Left renal pelvis (tissue), 4 donors: ENCODE measurements around the gene HNF1A. TPM values are rescaled to one million over a fixed set of nuclear protein-coding genes. Genes with fewer than 3 reads are reported as not detected.
A peak's percentile ranks its signal among the peaks of the same experiment; 100 is the strongest.

Experiments
- DNase-seq, 4 donors: peaks; one replicate each; pipeline ENCODE4 v3.0.0-alpha.2; 2013; ENCODE audit warnings: low read depth in 4 of 4, low spot score in 3 of 4
- polyA plus RNA-seq, 4 donors: library from polyadenylated mRNA; unstranded; fragments of 120-200 nt; gene quantifications; one replicate each; pipeline ENCODE4 v1.2.1, GENCODE V29; 2013; ENCODE audit not compliant: insufficient read length in 4 of 4

Gene HNF1A
- polyA plus RNA-seq, 4 donors: 0.22 to 20.9 (median 11.1) TPM

- no peak for DNase-seq
Measured at GRCh38 chr12:121005346-121005815, 27.0 kb downstream of the HNF1A start.

- no peak for DNase-seq
Measured at GRCh38 chr12:121008347-121009098, 30.2 kb downstream of the HNF1A start.

GRCh38 chr12:121009741-121010140, 31.4 kb downstream of the HNF1A start:
- no peak for DNase-seq

GRCh38 chr12:121010860-121011259, 32.5 kb downstream of the HNF1A start:
- no peak for DNase-seq

- no peak for DNase-seq
Measured at GRCh38 chr12:121011820-121012219, 33.5 kb downstream of the HNF1A start.

- DNase-seq: no peak
Measured at GRCh38 chr12:121013715-121014114, 35.4 kb downstream of the HNF1A start.

GRCh38 chr12:121015825-121016766, 37.8 kb downstream of the HNF1A start, which contains the start of gene C12orf43:
TSS of gene C12orf43 (minus strand) at chr12:121016487. CDS start at chr12:121016474, 13 bp downstream.
- DNase-seq: peak; percentile 76 to 87 (median 81)

GRCh38 chr12:121017966-121018491, 39.7 kb downstream of the HNF1A start:
- no peak for DNase-seq

- DNase-seq: no peak
Measured at GRCh38 chr12:121018860-121019617, 40.7 kb downstream of the HNF1A start.

GRCh38 chr12:121021754-121022153, 43.4 kb downstream of the HNF1A start:
- no peak for DNase-seq

- no peak for DNase-seq
Measured at GRCh38 chr12:121022713-121023112, 44.4 kb downstream of the HNF1A start.

- DNase-seq: no peak
Measured at GRCh38 chr12:121023799-121024198, 45.5 kb downstream of the HNF1A start.

GRCh38 chr12:121025442-121026226, 47.3 kb downstream of the HNF1A start:
- no peak for DNase-seq

GRCh38 chr12:121026274-121027045, 48.1 kb downstream of the HNF1A start:
- DNase-seq: no peak

- no peak for DNase-seq
Measured at GRCh38 chr12:121030576-121031212, 52.4 kb downstream of the HNF1A start.

GRCh38 chr12:121033625-121034349, 55.4 kb downstream of the HNF1A start:
- DNase-seq: no peak

GRCh38 chr12:121034616-121035305, 56.4 kb downstream of the HNF1A start:
- no peak for DNase-seq
